HG03432 (cell line): Measurements from ENCODE around the gene RIMBP2.
"Not testable (repeated sequence)": the region's sequence is repeated elsewhere in the genome, so short reads cannot be mapped to it uniquely, and the experiment has no call there.

Experiments
- ATAC-seq: cut with Tn5 transposase; IDR thresholded peaks from one replicate; pipeline ENCODE4 v1.9.1; 2021; ENCODE audit warnings: mild to moderate bottlenecking, moderate library complexity; ENCODE audit not compliant: unreplicated experiment

RIMBP2 gene

DNA sequence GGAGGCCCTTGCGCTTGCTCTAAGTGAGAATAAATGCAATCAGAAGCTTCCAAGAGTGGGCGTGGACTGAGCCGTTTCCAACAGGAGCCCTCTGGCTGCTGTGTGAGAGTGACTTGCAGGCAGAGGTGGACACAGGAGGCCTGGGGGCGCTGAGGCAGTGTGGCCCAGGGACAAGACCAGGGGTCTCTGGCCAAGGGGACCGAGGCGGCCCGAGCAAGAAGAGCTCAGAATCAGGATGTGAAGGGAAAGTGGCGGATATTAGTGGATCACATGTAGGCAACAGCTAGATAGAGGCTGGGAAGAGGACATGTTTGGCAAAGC, 8.6 kb downstream of the RIMBP2 start:
- ATAC-seq = no peak

DNA sequence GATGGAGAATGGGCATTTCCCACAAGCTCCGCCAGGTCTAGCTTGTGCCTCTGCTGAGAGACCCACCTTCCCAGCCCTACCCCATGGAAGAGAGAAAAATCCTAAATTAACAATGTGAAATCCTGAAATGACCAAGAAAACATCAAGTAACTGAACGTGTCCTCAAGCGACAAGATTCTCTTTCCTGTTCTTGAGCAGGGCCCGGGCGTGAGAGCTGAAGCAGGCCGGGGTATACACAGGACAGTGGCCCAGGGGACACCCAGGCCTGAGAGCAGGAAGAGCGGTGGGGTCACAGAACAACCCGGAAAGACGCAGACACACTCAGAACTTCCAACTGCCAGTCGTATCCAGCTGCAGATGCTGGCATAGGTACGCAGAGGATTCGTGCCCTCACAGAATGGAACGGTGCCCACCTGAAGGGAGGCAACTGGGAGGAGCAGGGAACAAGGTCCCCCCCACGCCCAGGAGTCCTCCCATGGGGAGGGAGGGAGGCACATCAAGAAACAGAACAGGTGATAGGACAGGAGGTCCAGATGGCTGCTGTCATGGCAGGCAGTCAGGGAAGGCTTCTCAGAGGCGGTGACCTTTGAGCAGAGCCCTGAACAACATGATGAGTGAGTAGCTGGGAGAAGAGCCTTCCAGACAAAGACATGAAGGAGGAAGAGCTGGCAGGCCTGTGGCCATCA, 9.1 kb downstream of the RIMBP2 start:
- ATAC-seq = no peak

DNA sequence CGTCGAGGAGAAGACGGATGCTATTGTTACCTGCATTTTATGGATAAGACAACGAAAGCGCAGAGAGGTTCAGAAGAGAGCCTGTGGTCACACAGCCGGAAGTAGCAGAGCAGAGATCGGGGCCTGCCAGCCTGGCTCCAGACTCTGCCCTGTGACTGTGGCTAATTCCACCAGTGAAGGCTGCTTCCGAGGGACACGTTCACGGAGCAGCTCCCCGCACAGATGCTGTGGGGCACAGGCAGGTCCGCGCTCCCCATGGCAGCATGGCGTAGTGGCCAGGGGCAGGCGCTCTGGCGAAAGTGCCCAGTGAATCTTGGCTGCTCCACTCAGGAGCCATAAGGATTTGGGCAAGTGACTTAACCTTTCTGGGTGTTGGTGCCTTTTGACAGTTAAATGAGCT, 9.8 kb downstream of the RIMBP2 start:
- no peak for ATAC-seq

- ATAC-seq = no peak
These were observed 10.8 kb downstream of the RIMBP2 start for GRCh38 chr12:130705178-130705822.

- no peak for ATAC-seq
These were observed 11.5 kb downstream of the RIMBP2 start for GRCh38 chr12:130704606-130705005.

DNA sequence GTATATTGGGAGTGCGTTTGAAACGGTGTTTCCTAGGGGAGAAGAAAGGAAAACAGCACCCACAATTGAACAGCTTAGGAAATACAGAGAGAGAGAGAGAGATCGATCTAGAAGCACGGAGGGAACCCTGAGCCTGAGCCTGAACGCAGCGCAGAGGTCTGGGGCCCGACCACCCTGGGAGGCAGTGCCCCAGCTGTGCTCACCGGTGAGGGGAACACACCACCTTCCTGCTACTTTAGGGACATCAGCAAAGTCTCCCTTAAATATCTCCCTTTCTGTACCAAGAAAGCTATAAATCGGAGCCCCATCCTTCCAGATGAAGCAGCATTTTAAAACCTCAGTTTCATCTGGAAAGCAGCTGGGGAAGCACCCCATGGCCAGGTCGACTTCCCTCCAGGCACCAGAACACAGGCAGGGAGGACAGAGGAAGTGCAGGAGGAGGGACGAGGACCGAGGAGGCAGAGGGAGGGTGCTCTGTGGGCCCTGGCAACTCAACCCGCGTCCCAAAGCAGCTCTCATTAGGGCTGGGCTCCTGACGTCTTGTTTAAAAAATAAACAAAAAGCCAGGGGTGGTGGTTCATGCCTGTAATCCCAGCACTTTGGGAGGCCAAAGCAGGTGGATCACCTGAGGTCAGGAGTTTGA, 12.2 kb downstream of the RIMBP2 start:
- ATAC-seq = no peak

- no peak for ATAC-seq
These were observed 12.9 kb downstream of the RIMBP2 start for GRCh38 chr12:130702966-130703732.

DNA sequence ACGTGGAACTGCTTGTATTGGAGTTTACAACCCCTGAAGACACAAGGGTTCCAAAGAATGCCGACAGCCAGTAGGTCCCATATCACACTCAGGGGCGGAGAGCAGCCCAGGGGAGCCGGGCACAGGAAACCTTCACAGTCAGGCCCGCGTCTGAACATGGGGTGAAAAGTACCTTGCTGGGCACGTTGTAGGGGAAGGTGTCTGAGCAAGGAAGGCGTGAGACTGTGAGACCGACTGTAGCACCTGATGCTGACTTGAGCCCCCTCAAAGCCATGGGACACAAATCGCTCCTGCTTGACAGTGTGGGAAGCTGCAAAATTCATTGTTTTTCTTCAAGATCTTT, 14.7 kb downstream of the RIMBP2 start:
- no peak for ATAC-seq

DNA sequence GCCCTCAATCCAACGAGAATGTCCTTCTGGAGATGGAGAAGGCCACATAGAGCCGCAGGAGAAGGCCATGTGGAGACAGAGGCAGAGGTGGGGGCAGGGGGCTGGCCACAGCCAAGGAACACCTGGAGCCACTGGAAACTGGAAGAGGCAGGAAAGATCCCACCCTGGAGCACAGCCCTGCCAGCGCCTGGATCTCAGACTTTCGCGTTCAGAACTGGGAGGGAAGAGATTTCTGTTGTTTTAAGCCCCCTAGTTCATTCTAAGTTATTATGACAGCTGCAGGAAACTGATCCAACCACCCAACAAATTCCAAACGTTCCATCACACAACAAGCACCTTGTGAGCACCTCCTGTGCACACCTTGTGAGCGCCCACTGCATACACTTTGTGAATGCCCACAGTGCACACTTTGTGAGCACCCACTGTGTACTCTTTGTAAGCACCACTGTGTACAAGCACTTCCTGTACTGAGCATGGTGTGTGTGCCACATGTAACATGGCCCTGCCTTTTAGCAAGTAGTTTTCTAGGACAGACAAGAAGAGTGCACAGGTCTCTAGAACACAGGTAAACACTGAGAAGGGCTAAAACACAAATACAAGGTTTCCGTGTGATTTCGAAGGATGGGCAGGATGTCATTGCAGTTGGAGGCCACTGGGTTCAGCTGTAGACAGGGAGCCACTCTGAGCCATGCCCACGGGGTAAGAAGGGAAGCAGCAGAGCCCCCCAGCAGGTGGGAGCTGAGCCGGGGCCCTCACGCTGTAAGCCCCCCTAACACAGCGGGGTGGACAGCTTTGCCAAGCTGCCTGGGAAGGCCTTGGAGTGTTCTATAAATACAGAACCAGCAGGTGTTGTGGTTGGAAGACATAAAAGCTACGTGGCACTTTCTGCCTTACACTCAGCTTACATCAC, 15.4 kb downstream of the RIMBP2 start:
- no peak for ATAC-seq

GRCh38 chr12:130698106-130698505, 18.0 kb downstream of the RIMBP2 start:
- ATAC-seq = no peak

GRCh38 chr12:130696379-130697100, 19.6 kb downstream of the RIMBP2 start:
- no peak for ATAC-seq

DNA sequence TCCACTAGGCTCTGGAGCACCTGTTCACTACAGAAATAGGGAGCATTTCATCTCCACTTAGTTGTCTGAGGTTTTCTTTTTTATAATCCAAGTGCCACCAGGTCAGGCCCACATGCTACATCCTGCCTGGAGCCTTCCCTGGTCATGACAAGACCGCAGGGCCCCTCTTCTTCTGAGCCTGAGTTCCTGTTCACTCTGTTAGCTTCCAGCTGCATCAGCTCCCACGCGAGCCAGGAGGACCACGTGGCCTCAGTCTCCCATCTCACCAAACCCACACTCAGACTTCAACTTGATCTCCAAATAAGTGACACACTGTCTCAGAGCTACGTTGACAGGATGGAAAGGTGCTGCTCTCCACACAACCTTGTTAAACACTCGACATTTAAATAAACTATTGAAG, 21.0 kb downstream of the RIMBP2 start:
- no peak for ATAC-seq

- ATAC-seq = no peak
These were observed 26.4 kb downstream of the RIMBP2 start for GRCh38 chr12:130689408-130690405.

GRCh38 chr12:130688999-130689398, 27.1 kb downstream of the RIMBP2 start:
- not testable (repeated sequence) for ATAC-seq

DNA sequence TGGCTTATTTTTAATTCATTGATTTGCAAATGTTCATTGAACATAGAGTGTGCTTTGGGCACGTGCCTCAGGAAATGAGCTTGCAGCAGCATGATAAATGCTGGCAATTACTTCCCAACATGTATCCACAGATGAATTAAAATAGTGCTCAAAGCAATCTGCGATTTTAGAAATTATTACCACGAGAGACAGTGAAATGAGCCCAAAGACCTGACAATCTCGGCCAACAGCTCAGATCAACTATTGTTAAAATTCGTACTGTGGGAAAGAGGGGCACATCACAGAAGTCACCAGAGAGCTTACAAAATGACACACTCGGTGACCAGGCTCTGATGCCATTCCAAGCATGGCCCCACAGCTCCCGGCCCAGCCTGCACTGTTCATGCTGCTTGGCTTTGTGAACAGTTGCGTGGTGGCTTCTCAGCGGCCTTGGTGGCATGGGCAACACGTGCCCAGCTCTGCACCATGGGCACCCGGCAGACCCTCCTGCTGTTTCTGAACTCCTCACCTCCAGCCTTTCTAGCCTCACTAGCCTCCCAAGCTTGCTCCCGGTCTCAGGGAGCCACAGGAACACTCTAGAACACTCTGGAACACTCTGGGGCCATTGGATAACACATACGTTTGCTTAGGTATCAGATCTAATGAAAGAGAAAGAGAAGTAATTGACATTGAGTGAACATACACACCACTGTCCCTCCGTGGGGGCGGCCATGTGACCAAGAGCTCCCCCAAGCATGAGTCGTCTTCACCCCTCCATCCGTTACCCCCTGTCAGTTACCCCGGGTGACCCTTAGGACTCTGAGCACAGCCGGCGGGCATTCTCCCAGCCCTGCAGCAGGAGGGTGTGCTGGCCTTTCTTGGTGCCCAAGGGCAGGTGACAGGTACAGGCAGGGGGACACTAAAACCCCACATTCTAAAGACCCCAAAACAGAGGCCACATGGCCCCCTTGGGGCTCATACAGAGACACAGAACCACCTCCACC, 28.0 kb downstream of the RIMBP2 start:
- ATAC-seq = no peak

- no peak for ATAC-seq
These were observed 28.9 kb downstream of the RIMBP2 start for GRCh38 chr12:130687190-130687589.

DNA sequence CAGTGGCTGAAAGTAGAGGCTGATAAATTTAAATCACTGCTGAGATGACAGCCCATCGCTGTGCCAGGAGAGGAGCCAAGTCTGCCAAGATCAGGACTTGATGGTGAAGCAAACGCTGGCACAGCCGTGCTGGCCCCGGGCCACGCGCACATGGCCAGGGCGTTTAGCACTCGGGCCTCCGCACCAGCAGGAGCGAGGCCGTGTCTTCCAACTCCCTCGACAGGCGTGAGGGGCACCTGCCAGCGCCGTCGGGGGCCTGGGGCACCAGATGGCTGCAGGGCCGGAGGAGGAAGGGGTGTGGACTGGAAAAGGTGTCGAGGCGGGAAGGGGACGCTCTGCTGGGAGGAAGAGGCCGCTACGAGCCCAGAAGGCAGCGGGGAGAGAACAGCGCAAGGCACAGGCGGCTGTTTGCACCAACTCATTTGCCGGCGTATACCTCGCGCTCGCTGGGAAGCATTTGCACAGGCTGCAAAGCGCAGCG, 29.5 kb downstream of the RIMBP2 start:
- no peak for ATAC-seq

DNA sequence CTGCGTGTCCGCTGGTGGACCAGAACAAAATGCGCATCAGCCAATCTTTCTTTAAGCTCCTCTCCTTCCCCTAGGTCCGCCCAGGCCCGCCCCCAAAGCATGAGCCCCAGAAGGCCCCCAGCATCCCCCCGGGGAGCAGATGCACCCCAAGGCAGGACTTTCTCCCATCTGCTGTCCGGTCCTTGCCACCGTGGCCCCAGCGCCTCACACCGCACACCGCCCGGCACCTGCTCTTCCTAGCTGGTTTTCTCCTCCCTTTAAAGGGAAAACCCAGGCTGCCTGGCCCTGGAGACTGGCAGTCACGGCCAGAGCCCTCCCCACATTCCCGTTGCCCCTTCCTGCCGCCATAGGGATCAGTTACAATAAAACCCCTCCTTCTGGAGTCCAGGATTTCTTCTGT, 30.2 kb downstream of the RIMBP2 start:
- no peak for ATAC-seq
